Mononuclear cell (primary cell): ENCODE results near the gene FAM184B. TPM values are rescaled to one million over a fixed set of nuclear protein-coding genes. Genes with fewer than 3 reads are reported as not detected.

Experiments
- H3K27me3 ChIP-seq: 2 replicates; pipeline ENCODE4 v1.6.0; 2011; ENCODE audit warnings: low read length, control low read depth; ENCODE audit not compliant: insufficient read depth
- H3K4me1 ChIP-seq: 2 replicates; pipeline ENCODE4 v1.5.1; 2011; ENCODE audit warnings: mild to moderate bottlenecking, low read length, control low read depth; ENCODE audit not compliant: insufficient read depth
- H3K4me3 ChIP-seq: 2 replicates; pipeline ENCODE4 v1.5.1; 2011; ENCODE audit warnings: mild to moderate bottlenecking, low read length, moderate library complexity
- H3K9me3 ChIP-seq: 2 replicates; pipeline ENCODE4 v1.5.1; 2011; ENCODE audit warnings: low read depth, mild to moderate bottlenecking, control low read depth, low read length
- total RNA-seq: library from RNA; depleted of rRNA; stranded (reverse); fragments of >200 nt; gene quantifications from one replicate; pipeline ENCODE4 v1.2.3, GENCODE V29; 2012

The FAM184B gene
- total RNA-seq, 1 donor, result under 0.01 TPM

DNA sequence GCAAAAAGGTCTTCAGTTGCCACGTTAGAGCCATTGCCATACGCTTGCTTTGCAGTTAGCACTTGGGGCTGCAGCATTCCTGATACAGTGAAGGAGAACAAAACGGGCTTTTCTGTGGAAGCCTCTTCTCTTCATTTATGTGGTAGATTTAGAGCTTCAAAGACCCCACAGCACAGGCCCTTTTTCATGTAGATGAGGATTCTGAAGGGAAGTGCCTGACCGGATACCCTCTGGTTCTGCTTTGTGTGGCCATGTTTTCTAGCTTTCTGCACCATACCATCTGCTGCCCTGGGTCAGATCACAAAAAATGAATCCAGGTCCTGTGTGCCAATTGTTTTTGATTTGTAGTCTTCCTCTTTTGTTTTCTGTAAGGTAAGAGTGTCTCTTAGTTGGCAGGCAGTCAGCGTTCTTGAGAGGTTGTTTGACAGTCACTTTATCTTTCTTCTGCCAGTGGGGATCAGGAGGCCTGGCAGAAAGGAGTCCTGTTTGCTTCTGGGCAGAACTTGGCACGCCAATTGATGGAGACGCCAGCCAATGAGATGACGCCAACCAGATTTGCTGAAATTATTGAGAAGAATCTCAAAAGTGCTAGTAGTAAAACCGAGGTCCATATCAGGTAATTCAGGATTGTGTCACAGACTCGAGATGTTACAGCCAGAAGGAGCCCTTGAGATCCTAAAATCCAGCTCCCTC is 196.8 kb downstream of the FAM184B start:
- Histone ChIP-seq H3K9me3 (no peaks in the 10 kb centered on the region), H3K27me3 (no peaks in the 10 kb centered on the region), H3K4me1 (peaks cover 17% of the 10 kb centered on the region), H3K4me3 (no peak overlapping the region)

DNA sequence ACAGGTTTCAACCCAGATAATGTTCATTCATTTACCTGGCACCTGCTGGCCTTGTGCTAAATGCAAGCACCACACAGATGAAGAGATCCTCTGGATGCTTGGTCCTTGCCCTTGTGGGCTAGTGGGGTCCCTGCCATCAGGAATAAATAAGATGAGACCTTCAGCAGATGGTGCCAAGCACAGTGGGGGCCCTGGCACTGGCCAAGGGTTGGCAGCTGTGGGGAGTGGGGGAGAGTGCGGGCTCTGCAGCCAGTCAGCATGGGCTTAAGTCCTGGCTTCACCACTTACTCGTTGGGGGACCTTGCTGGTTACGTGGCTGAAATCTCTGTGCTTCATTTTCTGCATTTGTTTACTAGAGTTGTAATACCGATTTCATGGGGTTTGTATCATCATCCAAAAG is 197.5 kb downstream of the FAM184B start:
- no peaks in the 10 kb centered on the region for H3K9me3 ChIP-seq
- peaks cover 24% of the 10 kb centered on the region for H3K4me1 ChIP-seq
- no peak overlapping the region for H3K4me3 ChIP-seq
- H3K27me3 ChIP-seq, result no peaks in the 10 kb centered on the region

DNA sequence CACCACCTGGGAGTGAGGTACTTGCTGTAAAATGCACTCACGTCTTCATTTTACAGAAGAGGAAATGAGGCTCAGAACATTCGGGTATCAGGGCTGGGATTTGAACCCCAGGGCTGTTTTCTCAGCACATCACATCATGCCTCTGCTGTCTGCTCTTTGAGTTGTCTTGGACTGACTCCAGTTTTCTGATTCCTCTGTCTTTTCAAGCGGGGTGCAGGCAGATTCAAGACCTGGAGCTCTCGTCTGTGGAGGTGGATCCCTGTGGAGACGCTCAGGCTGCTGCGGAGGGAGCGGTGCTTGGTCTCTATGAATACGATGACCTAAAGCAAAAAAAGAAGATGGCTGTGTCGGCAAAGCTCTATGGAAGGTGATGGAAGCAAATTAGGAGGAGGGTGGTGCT is 198.1 kb downstream of the FAM184B start:
- Histone ChIP-seq H3K4me1 (peaks cover 31% of the 10 kb centered on the region), H3K4me3 (no peak overlapping the region), H3K9me3 (no peaks in the 10 kb centered on the region)

DNA sequence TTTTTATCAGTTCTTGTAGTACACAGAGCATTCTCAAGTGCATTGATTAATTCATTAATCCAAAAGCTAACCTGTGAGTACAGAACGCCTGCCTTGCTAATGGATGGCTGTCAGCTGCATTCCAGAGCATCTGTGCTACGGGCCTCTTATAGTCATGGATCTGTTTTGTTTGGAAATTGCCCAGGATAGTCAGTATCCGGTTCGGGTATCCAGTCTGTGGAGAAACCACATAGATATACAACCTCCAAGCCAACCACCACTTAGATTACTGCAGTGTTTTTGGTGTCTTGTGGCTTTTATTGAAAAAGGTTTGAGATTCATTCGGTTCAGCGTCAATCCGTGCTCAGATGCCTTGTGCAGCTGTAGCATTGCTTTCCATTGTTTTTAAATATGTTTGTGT is 200.5 kb downstream of the FAM184B start:
- Histone ChIP-seq H3K27me3 (no peaks in the 10 kb centered on the region), H3K9me3 (no peaks in the 10 kb centered on the region), H3K4me3 (no peak overlapping the region), H3K4me1 (peaks cover 44% of the 10 kb centered on the region)

More for the DNA sequence above, 198.1 kb downstream of the FAM184B start:
- H3K27me3 ChIP-seq, result no peaks in the 10 kb centered on the region

Other genes starting within 250 kb of the FAM184B start
- gene LAP3, start 204.4 kb downstream of the FAM184B start, total RNA-seq, result 88.7 TPM
- 18.5 TPM for gene MED28, start 167.0 kb downstream of the FAM184B start, total RNA-seq
- 50.5 TPM for gene DCAF16, start 29.1 kb upstream of the FAM184B start, total RNA-seq
- 0.42 TPM for gene NCAPG, start 29.4 kb upstream of the FAM184B start, total RNA-seq
- 16.4 TPM for gene LCORL, start 240.1 kb upstream of the FAM184B start, total RNA-seq